DMS153 treated with DMSO at 0.1 percent for 48 hours (cell line): ENCODE measurements around the gene KIF15.
A peak's percentile ranks its signal among the peaks of the same experiment; 100 is the strongest.
"Not testable (repeated sequence)": the region's sequence is repeated elsewhere in the genome, so short reads cannot be mapped to it uniquely, and the experiment has no call there.

Source experiments
- DNase-seq: peaks from one replicate; lab custom pipeline; 2025; ENCODE audit not compliant: unreplicated experiment; lab: John Stamatoyannopoulos, UW

Gene KIF15

DNA sequence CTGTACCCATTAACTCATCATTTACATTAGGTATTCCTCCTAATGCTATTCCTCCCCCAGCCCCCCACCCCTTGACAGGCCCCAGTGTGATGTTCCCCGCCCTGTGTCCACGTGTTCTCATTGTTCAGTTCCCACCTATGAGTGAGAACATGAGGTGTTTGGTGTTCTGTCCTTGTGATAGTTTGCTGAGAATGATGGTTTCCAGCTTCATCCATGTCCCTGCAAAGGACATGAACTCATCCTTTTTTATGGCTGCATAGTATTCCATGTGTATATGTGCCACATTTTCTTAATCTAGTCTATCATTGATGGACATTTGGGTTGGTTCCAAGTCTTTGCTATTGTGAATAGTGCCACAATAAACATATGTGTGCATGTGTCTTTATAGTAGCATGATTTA is 54.7 kb downstream of the KIF15 start:
- DNase-seq, result not testable (repeated sequence)

GRCh38 chr3:44821206-44821605 is 59.6 kb downstream of the KIF15 start:
- not testable (repeated sequence) for DNase-seq

DNA sequence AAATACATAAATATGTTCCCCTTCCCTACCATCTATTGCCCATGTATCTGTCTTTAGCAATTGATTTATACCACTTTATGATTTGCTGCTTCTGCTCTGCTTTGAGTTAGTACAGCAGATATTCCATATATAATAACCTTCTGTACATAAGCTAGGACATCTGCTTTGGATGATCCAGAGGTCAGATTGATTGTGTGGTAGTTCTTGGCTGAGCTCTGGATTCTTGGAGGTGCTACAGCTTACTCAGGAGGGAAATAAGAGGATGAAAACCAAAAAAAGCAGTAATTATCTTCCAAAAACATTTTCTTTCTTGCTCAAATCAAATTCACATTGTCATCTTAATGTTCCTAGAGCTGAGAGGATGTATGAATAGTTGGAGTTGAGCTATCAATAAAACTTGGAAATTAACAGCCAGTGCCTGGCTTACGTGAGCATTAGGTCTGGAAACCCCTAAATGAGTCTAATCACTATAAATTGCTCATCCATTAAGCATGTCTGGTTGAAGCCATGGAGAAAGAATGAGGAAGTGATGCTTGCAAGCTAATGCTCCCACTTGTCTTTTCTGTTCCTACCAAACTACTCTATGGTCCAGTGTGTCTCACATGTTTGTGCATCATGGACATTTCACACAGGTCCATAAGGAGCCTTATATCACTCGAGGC is 63.8 kb downstream of the KIF15 start:
- DNase-seq, result no peak

GRCh38 chr3:44827196-44827595 is 65.6 kb downstream of the KIF15 start:
- no peak for DNase-seq

GRCh38 chr3:44831232-44831631 is 69.6 kb downstream of the KIF15 start:
- no peak for DNase-seq

- DNase-seq, result no peak
Observed at GRCh38 chr3:44832032-44832431, 70.4 kb downstream of the KIF15 start.

DNA sequence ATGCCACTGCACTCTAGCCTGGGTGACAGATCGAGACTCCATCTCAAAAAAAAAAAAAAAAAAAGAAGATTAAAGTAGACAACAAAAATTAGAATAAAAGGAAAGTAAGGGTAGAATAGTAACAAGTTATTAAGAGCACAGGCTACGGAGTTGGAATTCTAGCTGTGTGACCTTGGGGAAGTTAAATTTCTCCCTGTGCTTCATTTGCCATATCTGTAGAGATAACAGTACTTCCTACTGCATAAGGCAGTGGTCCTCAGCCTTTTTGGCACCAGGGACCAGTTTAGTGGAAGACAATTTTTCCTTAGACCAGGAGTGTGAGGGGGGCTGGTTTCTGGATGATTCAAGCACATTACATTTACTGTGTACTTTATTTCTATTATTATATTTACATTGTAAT is 71.4 kb downstream of the KIF15 start:
- DNase-seq, result no peak

GRCh38 chr3:44833394-44833793 is 71.8 kb downstream of the KIF15 start:
- DNase-seq, result no peak

- DNase-seq, result no peak
Observed at GRCh38 chr3:44835684-44836083, 74.1 kb downstream of the KIF15 start.

- no peak for DNase-seq
Observed at GRCh38 chr3:44842376-44842775, 80.8 kb downstream of the KIF15 start.

DNA sequence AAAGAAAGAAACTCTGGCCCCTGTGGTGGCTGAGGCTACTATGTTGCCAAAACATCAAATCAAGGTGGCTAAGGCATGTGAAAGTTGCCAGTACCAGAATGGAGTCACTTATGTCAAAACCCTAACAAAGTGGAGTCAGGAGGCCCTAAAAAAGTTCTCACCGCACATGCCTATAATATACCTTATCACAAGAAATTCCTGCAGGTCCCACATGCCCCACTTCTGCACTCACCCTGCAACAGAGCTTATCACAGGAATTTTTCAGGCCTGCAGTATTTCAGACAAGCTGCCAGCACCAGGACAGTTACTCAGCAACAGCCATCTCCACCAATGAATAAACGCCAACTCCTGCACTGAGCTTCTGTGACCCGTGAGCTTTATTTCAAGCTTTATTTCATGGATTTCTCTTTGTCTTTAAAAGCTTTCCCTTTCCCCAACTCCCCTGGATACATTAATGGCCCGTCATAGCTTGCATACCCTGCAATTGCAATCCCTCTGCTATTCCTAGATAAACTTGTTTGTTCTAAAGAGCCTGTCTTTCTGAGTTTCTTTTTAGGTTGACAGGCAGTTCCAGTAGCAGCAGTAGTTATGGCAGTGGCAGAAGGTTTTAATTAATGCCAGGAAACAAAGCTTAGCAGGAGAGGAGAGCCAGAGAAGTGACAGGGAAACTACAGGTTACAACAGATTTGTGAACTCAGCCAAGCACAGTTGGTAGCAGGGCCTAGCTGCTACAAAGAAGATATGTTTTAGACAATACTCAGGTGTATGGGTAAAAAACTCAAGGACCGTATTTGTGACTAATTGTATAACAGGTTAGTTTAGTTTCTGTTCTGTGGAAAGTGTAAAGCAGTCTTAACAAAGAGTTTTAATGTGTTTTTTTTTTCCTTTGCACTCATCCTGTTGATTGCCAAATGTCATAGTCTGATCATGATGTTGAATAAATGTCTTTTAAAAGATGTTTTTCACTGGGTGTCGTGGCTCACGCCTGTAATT is 84.2 kb downstream of the KIF15 start:
- no peak for DNase-seq

DNA sequence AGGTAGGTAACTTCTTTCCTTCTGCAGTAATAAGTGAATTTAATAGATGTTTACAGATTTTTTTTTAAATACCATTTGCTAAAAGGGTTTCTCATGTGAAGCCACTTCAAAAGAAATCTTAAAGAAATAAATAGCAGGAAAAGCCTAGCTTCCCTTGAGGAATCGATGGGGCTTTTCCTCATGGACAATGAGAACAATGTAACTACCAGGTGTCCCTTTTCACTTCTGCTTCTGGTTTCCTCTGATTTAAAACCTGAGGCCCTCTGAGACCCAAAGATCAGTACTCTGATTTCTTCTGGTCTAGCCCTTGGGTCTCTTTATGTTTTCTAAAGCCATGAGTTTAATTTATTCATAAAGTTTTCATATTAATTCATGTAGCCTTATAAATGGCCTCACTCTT is 87.0 kb downstream of the KIF15 start:
- DNase-seq, result no peak

DNA sequence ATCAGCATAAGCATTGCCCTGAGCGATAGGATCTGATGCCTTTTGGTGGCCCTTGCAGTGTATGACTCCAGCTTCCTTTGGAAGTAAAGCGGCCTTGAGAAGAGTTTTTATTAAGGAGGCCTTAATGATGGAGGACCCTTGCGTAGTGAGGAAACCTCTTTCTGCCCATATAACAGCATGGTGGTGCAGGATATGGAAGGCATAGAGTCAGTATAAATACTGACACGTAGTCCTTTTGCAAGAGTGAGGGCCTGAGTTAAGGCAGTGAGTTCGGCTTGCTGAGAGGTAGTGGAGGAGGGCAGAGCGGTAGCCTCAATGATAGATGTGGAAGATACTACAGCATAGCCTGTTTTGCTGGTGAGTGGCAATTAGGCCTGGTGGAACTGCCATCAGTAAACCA is 95.1 kb downstream of the KIF15 start:
- not testable (repeated sequence) for DNase-seq

DNA sequence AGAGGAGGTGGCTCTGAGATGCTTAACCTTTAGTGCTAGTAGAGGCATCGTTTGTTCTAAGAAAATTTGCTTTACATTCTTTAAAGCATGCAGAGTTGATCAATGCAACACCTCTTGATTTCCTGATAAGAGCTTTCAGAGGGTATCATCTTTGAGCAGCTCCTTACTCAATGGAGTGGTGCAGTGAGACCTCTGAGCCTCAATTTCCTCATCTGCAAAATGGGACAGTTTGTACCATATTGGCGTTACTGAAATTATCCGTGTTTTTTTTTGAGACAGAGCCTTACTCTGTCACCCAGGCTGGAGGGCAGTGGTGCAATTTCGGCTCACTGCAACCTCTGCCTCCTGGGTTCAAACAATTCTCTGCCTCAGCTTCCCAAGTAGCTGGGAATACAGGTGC is 98.5 kb downstream of the KIF15 start:
- DNase-seq, result no peak

GRCh38 chr3:44861412-44862225 is 100.0 kb downstream of the KIF15 start, which contains the start of gene TMEM42:
Gene TMEM42 (plus strand): TSS chr3:44861912. CDS start chr3:44861925, 13 bp downstream.
- peak; percentile 64 for DNase-seq

GRCh38 chr3:44862226-44862637 is 100.6 kb downstream of the KIF15 start:
- DNase-seq, result no peak

GRCh38 chr3:44865272-44866035 is 103.9 kb downstream of the KIF15 start:
- peak; percentile 21 for DNase-seq

DNA sequence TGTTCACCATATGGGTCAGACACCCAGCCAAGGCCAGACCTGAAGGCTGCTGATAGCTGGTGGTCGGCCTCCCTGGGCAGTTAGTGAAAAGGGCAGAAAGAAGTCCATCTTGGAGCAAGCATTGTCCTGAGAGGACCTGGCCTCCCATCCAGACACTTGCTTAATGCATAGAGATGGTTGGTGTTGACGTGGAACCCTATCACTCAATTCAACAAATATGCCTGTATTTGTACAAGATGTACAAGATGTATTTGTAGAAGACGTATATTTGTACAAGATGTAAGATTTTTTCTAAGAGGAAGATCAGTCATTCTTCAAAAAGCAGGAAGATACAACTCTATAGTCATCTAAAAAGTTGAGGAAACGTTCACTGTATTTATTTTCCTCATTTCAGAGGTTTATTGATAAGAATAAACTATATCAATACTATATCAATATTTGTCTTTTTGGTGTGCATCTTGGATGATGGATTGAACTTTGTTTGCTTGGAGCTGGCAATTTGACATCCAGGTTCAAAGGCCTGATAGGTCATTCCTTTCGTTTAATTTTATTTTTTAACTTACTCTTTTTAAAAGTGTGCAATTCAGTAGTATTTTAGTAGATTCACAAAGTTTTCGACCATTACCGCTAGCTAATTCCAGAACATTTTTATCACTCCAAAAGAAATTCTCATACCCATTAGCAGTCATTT is 106.0 kb downstream of the KIF15 start:
- DNase-seq, result no peak

GRCh38 chr3:44870375-44871061 is 108.9 kb downstream of the KIF15 start:
- DNase-seq, result peak; percentile 41
